Activated CD4-positive, alpha-beta T cell treated with anti-CD3 and anti-CD28 coated beads, Interleukin-2, amount 50 U/mL, for 1 hour (primary cell): ENCODE results near the gene RAG2.
"Not testable (repeated sequence)": the region's sequence is repeated elsewhere in the genome, so short reads cannot be mapped to it uniquely, and the experiment has no call there.

Experiments used
- DNase-seq: peaks from one replicate; pipeline ENCODE4 v3.0.0-alpha.2; 2020

Gene RAG2

GRCh38 chr11:36596880-36597279, 1.2 kb downstream of the RAG2 start:
- no peak for DNase-seq

GRCh38 chr11:36594316-36594989, 3.6 kb downstream of the RAG2 start, which contains the start of gene IFTAP:
TSS of gene IFTAP (plus strand) at chr11:36594502. CDS start at chr11:36610104, 15,602 bp downstream.
- peak; percentile 1 for DNase-seq

- no peak for DNase-seq
These were observed 6.6 kb downstream of the RAG2 start for GRCh38 chr11:36591433-36591832.

- DNase-seq, result no peak
These were observed 7.5 kb downstream of the RAG2 start for GRCh38 chr11:36590513-36590912.

- no peak for DNase-seq
These were observed 9.9 kb downstream of the RAG2 start for GRCh38 chr11:36588099-36588498.

- DNase-seq, result no peak
These were observed 11.5 kb downstream of the RAG2 start for GRCh38 chr11:36586543-36586942.

GRCh38 chr11:36583667-36584066, 14.4 kb downstream of the RAG2 start:
- DNase-seq, result no peak

GRCh38 chr11:36581536-36581935, 16.5 kb downstream of the RAG2 start:
- DNase-seq, result no peak

- no peak for DNase-seq
These were observed 19.6 kb downstream of the RAG2 start for GRCh38 chr11:36578458-36578857.

GRCh38 chr11:36577859-36578258, 20.2 kb downstream of the RAG2 start:
- no peak for DNase-seq

GRCh38 chr11:36577373-36577772, 20.7 kb downstream of the RAG2 start:
- no peak for DNase-seq

GRCh38 chr11:36574486-36574885, 23.6 kb downstream of the RAG2 start:
- DNase-seq, result no peak

GRCh38 chr11:36569095-36569494, 28.9 kb downstream of the RAG2 start:
- DNase-seq, result no peak

- no peak for DNase-seq
These were observed 30.3 kb downstream of the RAG2 start, which contains the start of gene RAG1 for GRCh38 chr11:36567694-36568093. TSS of gene RAG1 (plus strand) at chr11:36568007. CDS start at chr11:36573305, 5,298 bp downstream.

- DNase-seq, result no peak
These were observed 31.5 kb downstream of the RAG2 start for GRCh38 chr11:36566407-36567053.

GRCh38 chr11:36565031-36565610, 32.9 kb downstream of the RAG2 start:
- DNase-seq, result no peak

- DNase-seq, result peak; percentile 28
These were observed 33.5 kb downstream of the RAG2 start for GRCh38 chr11:36564376-36565030.

- DNase-seq, result no peak
These were observed 39.2 kb downstream of the RAG2 start for GRCh38 chr11:36558571-36559413.

- DNase-seq, result no peak
These were observed 40.0 kb downstream of the RAG2 start for GRCh38 chr11:36557991-36558390.

GRCh38 chr11:36557390-36557789, 40.6 kb downstream of the RAG2 start:
- DNase-seq, result not testable (repeated sequence)

- no peak for DNase-seq
These were observed 47.5 kb downstream of the RAG2 start for GRCh38 chr11:36550385-36551115.
